Measurements from ENCODE around the gene DCTN5.

Gene DCTN5

GRCh38 chr16:23695756-23696155, 54.5 kb downstream of the DCTN5 start:
- TF ChIP-seq CTCF (IDR thresholded peaks at IDR 0.05; ENCODE audit: low read depth, low read length), result no peak
- no peak for DNase-seq (ENCODE audit: extremely low read depth, low read depth)

- DNase-seq (ENCODE audit: extremely low read depth, low read depth), result no peak
- TF ChIP-seq CTCF (IDR thresholded peaks at IDR 0.05; ENCODE audit: low read depth, low read length), result no peak
Observed at GRCh38 chr16:23699100-23699499, 57.8 kb downstream of the DCTN5 start.

- no peak for TF ChIP-seq CTCF (IDR thresholded peaks at IDR 0.05; ENCODE audit: low read depth, low read length)
- no peak for DNase-seq (ENCODE audit: extremely low read depth, low read depth)
Observed at GRCh38 chr16:23700093-23700492, 58.8 kb downstream of the DCTN5 start.

GRCh38 chr16:23700509-23700908, 59.2 kb downstream of the DCTN5 start:
- no peak for DNase-seq (ENCODE audit: extremely low read depth, low read depth)
- no peak for TF ChIP-seq CTCF (IDR thresholded peaks at IDR 0.05; ENCODE audit: low read depth, low read length)

- TF ChIP-seq CTCF (IDR thresholded peaks at IDR 0.05; ENCODE audit: low read depth, low read length), result no peak
- no peak for DNase-seq (ENCODE audit: extremely low read depth, low read depth)
Observed at GRCh38 chr16:23701045-23701444, 59.8 kb downstream of the DCTN5 start.

GRCh38 chr16:23702951-23703350, 61.7 kb downstream of the DCTN5 start:
- DNase-seq (ENCODE audit: extremely low read depth, low read depth), result no peak
- no peak for TF ChIP-seq CTCF (IDR thresholded peaks at IDR 0.05; ENCODE audit: low read depth, low read length)

GRCh38 chr16:23704772-23705516, 63.7 kb downstream of the DCTN5 start:
- TF ChIP-seq CTCF (IDR thresholded peaks at IDR 0.05; ENCODE audit: low read depth, low read length), result no peak
- DNase-seq (ENCODE audit: extremely low read depth, low read depth), result no peak
